Endometrial microvascular endothelial cells (primary cell): ENCODE data around the gene NF1. TPM values are rescaled to one million over a fixed set of nuclear protein-coding genes. Genes with fewer than 3 reads are reported as not detected.
"Not testable (repeated sequence)": the region's sequence is repeated elsewhere in the genome, so short reads cannot be mapped to it uniquely, and the experiment has no call there.

Source experiments
- in situ Hi-C: cut with HindIII; loops from 2 replicates; pipeline ENCODE4 v1.10.0; 2017; ENCODE audit warnings: low sequenced_read_pairs, low pct_unique_long_range_greater_than_20kb; ENCODE audit errors: inconsistent ontology term
- total RNA-seq: library from RNA; depleted of rRNA; stranded (reverse); fragments of >200 nt; gene quantifications from one replicate; pipeline ENCODE4 v1.2.3, GENCODE V29; 2015; ENCODE audit errors: inconsistent ontology term

NF1 gene
- total RNA-seq, 1 donor from 2014 or later, result 13.0 TPM

DNA sequence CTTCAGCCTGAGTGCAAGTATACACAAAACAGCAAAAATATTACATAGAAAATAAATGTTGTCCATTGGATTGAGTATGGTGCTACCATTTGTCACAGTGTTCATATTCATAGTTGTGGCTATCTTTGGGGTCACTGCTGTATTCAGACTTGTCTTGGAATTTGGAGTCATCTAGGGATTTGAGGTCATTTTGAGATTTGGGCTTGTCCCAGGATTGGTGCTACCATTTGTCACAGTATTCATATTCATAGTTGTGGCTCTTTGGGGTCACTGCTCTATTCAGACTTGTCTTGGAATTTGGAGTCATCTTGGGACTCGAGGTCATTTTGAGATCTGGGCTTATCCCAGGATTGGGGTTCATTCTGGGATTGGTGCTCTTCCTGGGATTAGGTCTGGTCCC, 177.5 kb downstream of the NF1 start:
- in situ Hi-C loops, result no loop called here

DNA sequence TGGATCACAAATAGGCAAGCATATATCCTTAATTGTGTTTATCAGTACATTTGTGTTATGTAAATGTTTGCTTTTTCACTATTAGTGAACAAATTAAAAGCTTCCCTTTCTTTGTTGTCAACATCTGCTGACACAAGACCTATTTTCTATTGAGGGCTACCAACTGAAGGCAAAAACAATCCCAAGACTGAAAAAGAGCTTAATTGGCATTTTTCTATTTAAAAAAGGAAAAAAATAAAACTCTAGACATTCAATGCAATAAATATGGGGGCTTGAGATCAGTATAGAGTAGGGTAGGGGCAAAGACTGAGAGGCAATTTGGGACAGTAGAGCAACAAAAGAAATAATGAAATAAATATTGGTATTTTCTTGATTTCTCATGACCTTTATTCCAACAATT, 178.0 kb downstream of the NF1 start:
- in situ Hi-C loops, result no loop called here

DNA sequence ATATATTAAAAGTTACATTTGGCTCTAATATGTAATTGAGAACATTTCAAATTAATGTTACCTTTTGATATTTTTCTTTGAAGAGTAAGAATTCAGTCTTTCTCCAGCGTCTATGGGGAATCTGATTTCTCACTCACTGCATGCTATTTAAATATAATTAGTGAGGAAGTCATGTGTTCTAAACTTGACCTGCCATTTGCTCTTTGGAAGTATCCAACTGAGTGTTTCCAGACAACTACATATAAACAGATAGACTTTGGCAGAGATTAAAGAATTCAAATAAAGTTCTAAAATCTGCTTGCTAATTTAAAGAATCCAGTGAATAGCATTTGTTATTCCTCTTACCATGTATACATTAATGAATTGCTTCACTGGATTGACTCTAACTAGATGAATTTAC, 178.7 kb downstream of the NF1 start:
- in situ Hi-C loops, result no loop called here

DNA sequence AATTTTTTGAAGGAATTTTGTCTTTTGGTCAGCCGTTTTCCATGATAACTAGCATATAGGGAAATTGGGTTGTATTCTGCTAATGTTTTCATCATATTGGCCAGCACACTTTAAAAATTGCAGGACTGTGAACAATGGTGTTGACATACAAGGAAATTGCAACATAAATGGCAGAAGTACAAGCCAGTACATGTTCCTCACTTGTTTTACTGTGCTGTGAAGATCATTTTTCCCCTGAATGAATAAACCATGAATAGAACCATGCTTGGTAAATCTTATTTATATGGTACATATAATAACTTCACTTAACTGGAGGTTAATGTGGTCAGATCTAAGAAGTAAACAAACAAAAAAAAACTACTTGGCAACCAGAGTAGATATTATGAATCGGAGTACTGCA, 179.5 kb downstream of the NF1 start:
- in situ Hi-C loops, result no loop called here

DNA sequence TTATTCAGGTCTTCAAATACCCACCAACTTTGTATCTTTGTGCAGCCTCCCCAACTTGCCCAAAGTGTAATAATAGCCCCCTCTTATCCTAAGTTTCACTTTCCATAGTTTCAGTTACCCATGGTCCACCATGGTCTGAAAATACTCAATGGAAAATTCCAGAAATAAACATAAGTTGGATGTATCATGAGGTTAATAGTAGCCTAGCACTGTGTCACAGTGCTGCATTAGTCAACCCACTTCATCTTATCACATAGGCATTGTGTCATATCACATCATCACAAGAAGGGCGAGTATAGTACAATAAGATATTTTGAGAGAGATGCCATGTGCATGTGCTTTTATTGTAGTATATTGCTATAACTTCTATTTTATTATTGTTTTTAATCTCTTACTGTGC, 180.3 kb downstream of the NF1 start:
- in situ Hi-C loops, result no loop called here

DNA sequence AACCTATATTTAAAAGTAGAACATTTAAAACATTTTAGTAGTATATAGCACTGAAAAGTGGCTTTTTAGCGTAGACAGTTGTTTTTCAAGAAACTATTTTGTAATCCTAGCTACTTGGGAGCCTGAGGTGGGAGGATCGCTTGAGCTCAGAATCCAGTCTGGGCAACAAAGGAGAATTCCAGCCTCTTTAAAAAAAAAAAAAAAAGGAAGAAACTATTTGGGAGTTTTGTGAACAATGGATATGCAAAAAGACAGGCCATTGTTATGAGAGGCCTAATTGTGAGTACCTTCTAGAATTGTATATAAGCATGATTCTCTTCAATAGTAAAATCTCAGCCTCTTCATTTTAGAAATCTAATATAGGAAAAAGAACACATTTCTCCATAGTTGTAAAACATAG, 184.6 kb downstream of the NF1 start:
- in situ Hi-C loops, result no loop called here

DNA sequence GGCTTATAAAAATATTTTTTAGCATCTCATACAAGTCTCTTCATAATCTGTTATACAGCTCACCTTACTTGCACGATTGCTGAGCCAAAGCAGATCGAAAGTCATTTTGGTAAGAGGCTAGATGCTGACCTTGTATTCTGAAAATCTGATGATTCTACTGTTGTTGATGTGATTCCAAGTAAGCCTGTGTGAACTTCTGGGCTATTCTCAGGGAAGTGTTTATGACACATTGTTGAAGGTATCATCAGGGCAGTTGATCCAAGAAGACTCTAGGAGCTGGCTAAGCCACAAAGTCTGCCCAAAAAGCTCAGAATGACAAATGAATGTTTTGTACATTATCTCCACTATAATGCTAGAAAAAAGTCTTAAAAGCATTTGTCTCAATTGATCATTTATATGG, 186.3 kb downstream of the NF1 start:
- in situ Hi-C loops, result no loop called here

DNA sequence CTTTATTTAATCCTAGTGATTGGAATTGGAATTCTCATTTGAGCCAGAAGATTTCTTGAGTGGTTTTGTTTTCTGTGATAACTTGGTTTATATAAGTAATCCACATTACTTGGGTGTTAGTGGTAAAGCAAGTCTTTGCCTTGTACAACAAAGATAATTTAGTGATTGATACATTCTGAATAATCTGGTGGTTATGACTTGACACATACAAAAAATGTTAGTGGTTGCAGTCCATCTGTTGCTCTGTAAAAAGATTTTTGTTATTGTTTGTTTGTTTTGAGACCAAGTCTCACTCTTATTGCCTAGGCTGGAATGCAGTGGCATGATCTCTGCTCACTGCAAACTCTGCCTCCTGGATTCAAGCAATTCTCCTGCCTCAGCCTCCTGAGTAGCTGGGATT, 189.1 kb downstream of the NF1 start:
- in situ Hi-C loops, result no loop called here

DNA sequence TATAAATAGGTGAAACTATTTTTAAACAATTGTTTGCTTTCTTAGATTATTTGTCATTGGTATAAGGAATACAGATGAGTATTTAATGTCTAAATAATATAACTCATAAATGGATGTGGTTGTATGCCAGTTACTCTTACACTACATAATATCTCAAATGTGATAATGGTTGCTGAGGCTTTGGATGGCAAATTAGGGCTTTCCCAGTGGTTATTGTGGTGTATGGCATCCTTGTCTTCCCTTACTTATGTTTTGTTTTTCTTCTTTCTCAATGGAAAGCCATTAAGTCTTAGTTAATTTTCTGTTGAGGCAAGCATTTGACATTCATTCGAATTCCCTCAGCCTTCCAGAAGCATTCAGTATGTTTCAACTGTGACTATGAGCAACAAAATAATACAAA, 191.8 kb downstream of the NF1 start:
- in situ Hi-C loops, result no loop called here

DNA sequence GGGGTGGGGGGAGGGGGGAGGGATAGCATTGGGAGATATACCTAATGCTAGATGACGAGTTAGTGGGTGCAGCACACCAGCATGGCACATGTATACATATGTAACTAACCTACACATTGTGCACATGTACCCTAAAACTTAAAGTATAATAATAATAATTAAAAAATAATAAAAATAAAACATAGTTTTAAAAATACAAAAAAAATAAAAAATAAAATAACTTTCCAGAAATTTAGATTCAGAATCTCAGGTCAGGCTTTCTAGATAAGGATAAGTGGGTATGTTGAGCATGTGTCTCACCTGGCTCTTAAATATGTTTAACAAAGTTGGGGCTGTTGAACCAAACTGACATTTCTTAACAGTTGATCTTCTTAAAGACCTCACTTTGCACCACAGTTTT, 193.2 kb downstream of the NF1 start:
- in situ Hi-C loops, result not testable (repeated sequence)

DNA sequence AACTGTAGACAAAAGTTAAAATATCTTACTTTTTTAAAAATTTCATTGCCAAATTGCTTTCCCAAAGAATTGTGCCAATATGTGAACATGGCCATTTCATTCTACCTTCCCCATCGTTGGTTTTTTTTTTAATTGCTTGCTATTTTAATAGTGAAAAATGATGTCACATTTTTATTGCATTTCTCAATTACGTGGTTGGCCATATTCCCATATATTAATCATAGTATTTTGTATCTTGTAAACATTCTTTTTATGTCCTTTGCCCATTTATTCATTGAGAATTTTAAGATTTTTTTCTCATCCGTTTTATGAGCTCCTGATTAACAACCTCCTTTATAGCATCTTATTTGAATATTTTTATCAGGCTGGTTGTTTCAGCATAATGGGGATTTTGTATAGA, 195.0 kb downstream of the NF1 start:
- in situ Hi-C loops, result no loop called here

DNA sequence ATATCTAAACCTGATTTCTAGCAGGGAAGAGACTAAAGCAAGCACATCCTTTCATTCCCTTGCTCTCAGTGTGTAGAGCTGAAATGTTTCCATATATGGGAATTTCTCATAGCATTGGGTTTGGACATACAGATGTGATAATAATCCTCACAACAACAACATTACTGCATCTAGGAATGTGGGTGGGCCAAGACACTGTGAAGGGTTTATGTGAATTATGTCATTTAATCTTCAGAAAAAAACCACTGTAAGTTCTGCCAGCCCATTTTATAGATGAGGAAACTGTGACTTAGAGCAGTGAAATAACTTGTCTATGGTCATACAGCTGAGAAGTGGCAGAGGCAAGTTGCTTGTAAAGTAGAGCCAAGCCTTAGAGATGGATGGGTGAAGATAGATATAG, 197.0 kb downstream of the NF1 start:
- in situ Hi-C loops, result no loop called here

DNA sequence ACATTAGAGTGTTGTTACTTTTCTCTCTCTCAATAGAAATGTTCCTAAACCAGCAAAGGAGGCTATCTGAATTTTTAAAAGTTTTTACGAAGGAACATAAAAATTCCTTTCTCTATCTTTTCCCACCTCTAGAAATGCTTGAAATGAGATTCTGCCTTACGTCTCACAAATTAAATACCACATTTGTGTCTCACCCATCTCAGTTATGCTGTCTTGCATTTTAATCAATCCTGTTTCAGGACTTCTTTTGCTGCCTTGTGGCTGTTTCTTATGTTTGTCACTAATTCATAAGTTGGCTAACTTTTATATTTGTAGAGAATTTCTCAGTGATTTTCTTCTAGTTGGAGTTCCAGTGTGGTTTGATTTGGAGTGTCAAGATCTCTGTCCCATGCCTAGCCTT, 198.8 kb downstream of the NF1 start:
- in situ Hi-C loops, result no loop called here

DNA sequence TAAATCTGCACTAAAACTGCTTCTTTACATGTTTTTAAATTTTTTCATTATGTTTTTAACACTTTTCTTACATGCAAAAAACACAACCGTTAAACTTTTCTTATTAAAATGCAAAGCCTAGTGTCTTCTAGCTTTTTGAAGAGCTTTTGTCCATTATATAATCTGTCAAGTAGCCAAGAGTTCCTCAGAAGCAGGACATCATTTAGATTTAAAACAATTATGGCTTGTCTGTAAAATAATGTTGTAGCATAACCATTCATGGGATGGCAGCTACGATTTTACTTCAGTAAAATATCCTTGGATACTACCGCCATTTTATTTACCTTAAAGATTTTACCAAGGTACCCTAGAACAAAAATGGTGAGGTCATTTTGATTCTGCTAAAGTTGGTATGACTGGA, 199.5 kb downstream of the NF1 start:
- in situ Hi-C loops, result no loop called here

DNA sequence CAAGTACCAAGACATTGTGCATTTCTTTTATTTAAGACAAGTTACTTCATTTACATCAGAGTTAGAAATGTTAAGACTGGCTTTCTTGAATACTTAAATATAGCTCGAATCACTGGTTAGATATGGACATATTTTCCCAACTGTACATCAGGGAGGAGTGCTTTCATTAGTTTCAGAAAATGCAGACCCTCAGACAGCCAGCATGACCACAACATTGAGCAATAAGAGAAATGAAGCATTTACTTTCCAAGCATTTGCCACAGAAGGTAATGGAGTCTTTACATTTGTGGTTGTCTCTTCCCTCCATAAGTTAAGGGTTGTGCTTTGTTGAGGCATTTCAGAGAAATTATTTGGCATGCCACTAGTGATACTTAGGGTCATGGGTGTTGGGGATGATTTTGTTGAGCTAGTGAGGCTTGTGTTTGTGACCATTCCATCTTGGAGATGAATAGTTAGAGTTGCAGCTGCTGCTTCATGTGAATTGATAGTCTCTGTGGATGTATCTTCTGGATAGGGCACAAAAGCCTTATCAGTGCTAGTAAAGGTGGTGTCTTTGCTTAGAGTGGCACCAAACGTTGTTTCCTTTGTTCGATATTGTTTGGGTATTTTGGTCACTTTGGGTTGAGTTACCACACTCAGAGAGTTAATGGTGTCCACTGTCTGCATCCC, 200.2 kb downstream of the NF1 start:
- in situ Hi-C loops, result no loop called here

DNA sequence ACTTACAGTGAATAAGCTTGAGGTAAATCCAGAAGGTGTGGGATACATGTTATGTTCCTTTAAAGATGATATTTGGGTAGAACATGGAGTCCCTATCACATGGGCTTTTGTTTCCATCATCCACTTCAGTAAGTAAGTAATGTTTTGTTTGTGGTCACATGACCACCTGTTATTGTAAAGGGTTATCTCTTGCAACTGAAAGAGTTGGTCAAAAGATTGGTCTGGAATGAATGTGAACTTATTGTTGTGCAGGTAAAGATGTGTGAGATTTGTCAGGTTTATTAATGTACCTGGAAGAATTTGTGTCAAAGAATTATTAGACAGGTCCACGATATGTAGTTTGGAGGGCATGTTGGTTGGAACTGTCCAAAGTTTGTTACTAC, 200.7 kb downstream of the NF1 start:
- in situ Hi-C loops, result no loop called here

DNA sequence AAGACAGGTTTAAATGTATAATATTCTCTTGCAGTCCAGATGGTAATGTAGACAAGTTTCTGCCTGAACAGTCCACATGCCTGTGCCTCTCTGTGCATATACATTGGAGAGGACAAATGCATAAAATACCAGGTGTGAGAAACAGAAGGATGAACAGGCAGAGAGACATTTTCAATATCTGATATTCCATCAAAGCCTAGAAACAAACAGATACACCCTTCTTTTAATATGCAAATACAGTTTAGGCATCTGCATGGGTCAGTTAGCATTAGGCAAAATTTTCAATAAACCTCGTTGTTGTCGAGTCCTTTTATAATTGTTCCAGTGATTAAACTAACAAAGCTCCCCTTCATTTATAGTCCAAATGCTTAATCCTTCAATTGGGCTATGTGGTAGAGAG, 201.4 kb downstream of the NF1 start:
- in situ Hi-C loops, result no loop called here

DNA sequence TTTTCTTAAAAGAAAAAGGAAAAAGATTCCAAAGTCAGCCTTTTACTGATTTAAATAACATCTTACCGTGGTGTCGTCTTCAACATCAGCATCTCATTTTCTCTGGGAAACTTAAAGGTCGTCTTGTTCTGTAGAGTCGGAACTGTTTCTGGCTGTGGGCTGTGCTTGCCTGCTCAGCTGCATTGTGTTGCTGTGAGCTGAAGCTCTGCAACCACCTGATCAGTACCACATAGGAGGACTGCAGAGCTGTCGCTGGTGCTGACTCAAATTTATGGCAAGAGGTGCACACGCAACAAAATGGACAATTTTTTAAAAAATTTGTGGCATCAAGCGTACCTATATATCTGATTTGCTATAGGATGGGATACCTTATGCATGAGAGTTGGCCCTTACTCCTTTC, 202.3 kb downstream of the NF1 start, which contains the start of gene OMG:
OMG (minus strand) TSS at position 150 of the 400 bp plus-strand sequence. CDS start 908 bp downstream, outside the sequence.
- in situ Hi-C loops, result no loop called here

DNA sequence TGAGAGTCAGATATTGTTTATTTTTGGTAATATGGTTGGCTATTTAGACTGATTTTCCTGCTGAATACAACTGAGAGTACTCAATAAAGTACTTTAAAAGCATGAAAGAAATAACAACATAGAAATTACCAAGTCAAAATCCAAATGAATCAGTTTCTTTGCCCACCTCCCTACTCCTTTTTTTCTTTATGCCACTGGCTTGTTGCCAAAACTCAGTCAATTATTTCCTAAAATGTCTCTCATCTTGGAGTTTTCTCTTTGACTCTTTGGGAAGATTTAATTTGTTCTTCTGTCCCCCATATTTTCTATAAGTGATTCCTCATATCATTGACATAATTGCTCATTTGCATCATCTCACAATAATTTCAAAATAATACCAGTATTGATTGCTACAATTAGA, 204.8 kb downstream of the NF1 start:
- in situ Hi-C loops, result no loop called here

DNA sequence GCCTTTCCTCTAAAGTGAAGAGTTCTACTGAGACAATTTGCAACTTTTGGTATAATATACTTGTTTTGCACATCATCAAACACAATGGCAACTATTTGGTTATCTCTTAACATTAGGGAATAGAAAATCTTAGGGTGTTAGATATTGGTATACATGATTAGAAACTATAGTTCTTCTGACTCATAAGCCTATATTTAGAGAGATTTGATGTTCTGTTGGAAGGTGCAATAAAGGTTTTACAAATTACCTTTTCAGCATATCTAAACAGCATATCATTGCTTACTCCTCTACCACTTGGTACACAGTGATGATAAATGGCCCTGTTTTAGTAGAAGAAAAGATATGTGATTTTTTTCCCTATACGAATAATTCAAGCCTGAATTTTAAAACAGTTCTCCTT, 212.9 kb downstream of the NF1 start:
- in situ Hi-C loops, result no loop called here
